ENCODE results near the gene NFASC. TPM values are rescaled to one million over a fixed set of nuclear protein-coding genes. Genes with fewer than 3 reads are reported as not detected.

The NFASC gene
- total RNA-seq, 1 donor from 2014 or later = 11.6 TPM

- intact Hi-C loops (cut with micrococcal nuclease) = no loop called here
- ATAC-seq (no peak), DNase-seq (no peak)
Measured at GRCh38 chr1:205041998-205042910, 171.6 kb downstream of the NFASC start.

- ATAC-seq = peak; percentile 19
- intact Hi-C loops (cut with micrococcal nuclease) = no loop called here
Measured at GRCh38 chr1:205042911-205043806, 172.5 kb downstream of the NFASC start, which contains the start of gene CNTN2. Gene CNTN2 (plus strand): TSS chr1:205043212. CDS start chr1:205053186, 9,974 bp downstream.

GRCh38 chr1:205043866-205044265 is 173.2 kb downstream of the NFASC start:
- no peak for ATAC-seq

More at GRCh38 chr1:205042911-205043806, 172.5 kb downstream of the NFASC start, which contains the start of gene CNTN2:
- DNase-seq = no peak

GRCh38 chr1:205044741-205045140 is 174.1 kb downstream of the NFASC start:
- no peak for ATAC-seq
- DNase-seq = no peak
- intact Hi-C loops (cut with micrococcal nuclease) = no loop called here

More at GRCh38 chr1:205043866-205044265, 173.2 kb downstream of the NFASC start:
- intact Hi-C loops (cut with micrococcal nuclease) = no loop called here
- no peak for DNase-seq

GRCh38 chr1:205045146-205045545 is 174.5 kb downstream of the NFASC start:
- ATAC-seq (no peak), DNase-seq (no peak)
- intact Hi-C loops (cut with micrococcal nuclease) = no loop called here

GRCh38 chr1:205046870-205047269 is 176.2 kb downstream of the NFASC start:
- DNase-seq (no peak), ATAC-seq (no peak)
- intact Hi-C loops (cut with micrococcal nuclease) = no loop called here

GRCh38 chr1:205047764-205048231 is 177.1 kb downstream of the NFASC start:
- ATAC-seq = no peak
- DNase-seq = no peak
- intact Hi-C loops (cut with micrococcal nuclease) = no loop called here

GRCh38 chr1:205048382-205048781 is 177.7 kb downstream of the NFASC start:
- ATAC-seq (no peak), DNase-seq (no peak)

GRCh38 chr1:205049479-205049878 is 178.8 kb downstream of the NFASC start:
- intact Hi-C loops (cut with micrococcal nuclease) = no loop called here
- peak; percentile 60 for ATAC-seq
- DNase-seq = no peak

More at GRCh38 chr1:205048382-205048781, 177.7 kb downstream of the NFASC start:
- intact Hi-C loops (cut with micrococcal nuclease) = no loop called here

GRCh38 chr1:205052690-205053089 is 182.0 kb downstream of the NFASC start:
- ATAC-seq = no peak
- intact Hi-C loops (cut with micrococcal nuclease) = no loop called here
- DNase-seq = no peak

- intact Hi-C loops (cut with micrococcal nuclease) = no loop called here
- DNase-seq (no peak), ATAC-seq (no peak)
Measured at GRCh38 chr1:205053296-205053695, 182.6 kb downstream of the NFASC start.

- ATAC-seq (no peak), DNase-seq (no peak)
- intact Hi-C loops (cut with micrococcal nuclease) = no loop called here
Measured at GRCh38 chr1:205054013-205054412, 183.4 kb downstream of the NFASC start.

GRCh38 chr1:205056188-205056611 is 185.5 kb downstream of the NFASC start:
- DNase-seq (no peak), ATAC-seq (no peak)
- intact Hi-C loops (cut with micrococcal nuclease) = no loop called here

- DNase-seq = no peak
- intact Hi-C loops (cut with micrococcal nuclease) = no loop called here
- ATAC-seq = no peak
Measured at GRCh38 chr1:205056956-205057568, 186.4 kb downstream of the NFASC start.

GRCh38 chr1:205057808-205058575 is 187.3 kb downstream of the NFASC start:
- intact Hi-C loops (cut with micrococcal nuclease) = no loop called here
- DNase-seq = no peak
- no peak for ATAC-seq

GRCh38 chr1:205058853-205059252 is 188.2 kb downstream of the NFASC start:
- intact Hi-C loops (cut with micrococcal nuclease) = no loop called here
- no peak for DNase-seq
- no peak for ATAC-seq

GRCh38 chr1:205059660-205060059 is 189.0 kb downstream of the NFASC start:
- DNase-seq = no peak
- intact Hi-C loops (cut with micrococcal nuclease) = loop anchor here (10.0 kb wide), 1 partner anchor 75 kb away; no protein-coding TSS in a partner anchor
- no peak for ATAC-seq

GRCh38 chr1:205060746-205061145 is 190.1 kb downstream of the NFASC start:
- peak; percentile 15 for DNase-seq
- no peak for ATAC-seq
- intact Hi-C loops (cut with micrococcal nuclease) = loop anchor here (10.0 kb wide), 1 partner anchor 76 kb away; no protein-coding TSS in a partner anchor

Measured in left ventricle myocardium superior (tissue), 1 donor.